K562 (cell line): ENCODE data around the gene KRTAP19-4.

Source experiments
- BRF2 ChIP-seq: IDR thresholded peaks from 3 replicates; pipeline ENCODE4 v1.6.1; 2011; ENCODE audit warnings: borderline replicate concordance, mild to moderate bottlenecking; ENCODE audit not compliant: insufficient read length, insufficient read depth
- FOXJ3 ChIP-seq: sonication (generic); formaldehyde crosslinking; IDR thresholded peaks from 2 replicates; pipeline ENCODE4 v1.4.0; 2020; ENCODE audit warnings: mild to moderate bottlenecking, missing genetic modification reagents
- GTF2F1 ChIP-seq: IDR thresholded peaks from 2 replicates; pipeline ENCODE4 v1.6.1; 2011; ENCODE audit warnings: low read depth, low read length, improper control_type of control experiment
- MYBL2 ChIP-seq, 2 experiments: fragments of 450-650 bp in 1 of 2; sonication (generic) in 1 of 2; formaldehyde crosslinking in 1 of 2; IDR thresholded peaks; 2 replicates each; pipeline versions ENCODE4 v1.6.1 to v1.8.1; 2017 to 2022; ENCODE audit warnings: borderline replicate concordance in 1 of 2, inconsistent platforms in 1 of 2, low read depth in 1 of 2, mild to moderate bottlenecking in 1 of 2, missing genetic modification reagents in 1 of 2, moderate library complexity in 1 of 2
- PHB ChIP-seq: fragments of 250-450 bp; sonication (Bioruptor Pico); IDR thresholded peaks from 2 replicates; pipeline ENCODE4 v1.5.0; 2021
- PHF20 ChIP-seq: fragments of 450-650 bp; IDR thresholded peaks from 2 replicates; pipeline ENCODE4 v1.6.1; 2018; ENCODE audit not compliant: partially characterized antibody
- RFX1 ChIP-seq: fragments of 450-650 bp; IDR thresholded peaks from 2 replicates; pipeline ENCODE4 v1.6.1; 2016; ENCODE audit warnings: mild to moderate bottlenecking, moderate library complexity
- SRSF9 ChIP-seq: fragments of 200-400 bp; formaldehyde crosslinking; IDR thresholded peaks from 2 replicates; pipeline ENCODE4 v1.6.1; 2017; ENCODE audit warnings: low read depth, low read length, borderline replicate concordance
- TGIF2 ChIP-seq: sonication (generic); formaldehyde crosslinking; IDR thresholded peaks from 2 replicates; pipeline ENCODE4 v1.8.1; 2022; ENCODE audit warnings: mild to moderate bottlenecking, missing genetic modification reagents, moderate library complexity
- THRAP3 ChIP-seq: fragments of 450-650 bp; IDR thresholded peaks from 2 replicates; pipeline ENCODE4 v1.6.1; 2016; ENCODE audit warnings: mild to moderate bottlenecking, inconsistent platforms, borderline replicate concordance
- ZNF586 ChIP-seq: fragments of 450-650 bp; formaldehyde crosslinking; conservative IDR thresholded peaks from 2 replicates; pipeline ENCODE4 v1.4.0; 2020; ENCODE audit warnings: mild to moderate bottlenecking, moderate library complexity
- ZSCAN29 ChIP-seq: fragments of 450-650 bp; IDR thresholded peaks from 2 replicates; pipeline ENCODE4 v1.6.1; 2017
- TF ChIP-seq, protein P1 (sequence below), 3 experiments: IDR thresholded peaks in 2 of 3; conservative IDR thresholded peaks in 1 of 3; 2 replicates each; pipeline ENCODE4 v1.5.1; 2011 to 2012; ENCODE audit warnings: low read length in 3 of 3, mild to moderate bottlenecking in 3 of 3, control low read depth in 2 of 3, improper control_type of control experiment in 1 of 3, inconsistent platforms in 1 of 3, low read depth in 1 of 3, mixed read lengths in 1 of 3, moderate library complexity in 1 of 3; ENCODE audit not compliant: insufficient read depth in 2 of 3

- TF ChIP-seq PHB = no peak
- no peak for TF ChIP-seq MYBL2 (IDR thresholded peaks at IDR 0.05; ENCODE audit: low read depth)
- no peak for TF ChIP-seq MYBL2 (CRISPR knock-in tag; IDR thresholded peaks at IDR 0.05; ENCODE audit: borderline replicate concordance)
- no peak for TF ChIP-seq ZSCAN29
- TF ChIP-seq SRSF9 = no peak
- TF ChIP-seq GTF2F1 = no peak
- TF ChIP-seq PHF20 = no peak
- TF ChIP-seq THRAP3 = no peak
- TF ChIP-seq, protein P1, sequence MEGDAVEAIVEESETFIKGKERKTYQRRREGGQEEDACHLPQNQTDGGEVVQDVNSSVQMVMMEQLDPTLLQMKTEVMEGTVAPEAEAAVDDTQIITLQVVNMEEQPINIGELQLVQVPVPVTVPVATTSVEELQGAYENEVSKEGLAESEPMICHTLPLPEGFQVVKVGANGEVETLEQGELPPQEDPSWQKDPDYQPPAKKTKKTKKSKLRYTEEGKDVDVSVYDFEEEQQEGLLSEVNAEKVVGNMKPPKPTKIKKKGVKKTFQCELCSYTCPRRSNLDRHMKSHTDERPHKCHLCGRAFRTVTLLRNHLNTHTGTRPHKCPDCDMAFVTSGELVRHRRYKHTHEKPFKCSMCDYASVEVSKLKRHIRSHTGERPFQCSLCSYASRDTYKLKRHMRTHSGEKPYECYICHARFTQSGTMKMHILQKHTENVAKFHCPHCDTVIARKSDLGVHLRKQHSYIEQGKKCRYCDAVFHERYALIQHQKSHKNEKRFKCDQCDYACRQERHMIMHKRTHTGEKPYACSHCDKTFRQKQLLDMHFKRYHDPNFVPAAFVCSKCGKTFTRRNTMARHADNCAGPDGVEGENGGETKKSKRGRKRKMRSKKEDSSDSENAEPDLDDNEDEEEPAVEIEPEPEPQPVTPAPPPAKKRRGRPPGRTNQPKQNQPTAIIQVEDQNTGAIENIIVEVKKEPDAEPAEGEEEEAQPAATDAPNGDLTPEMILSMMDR (IDR thresholded peaks at IDR 0.05 in 2 of 3, conservative IDR thresholded peaks at IDR 0.05 in 1 of 3; ENCODE audit: insufficient read depth in 2 of 3, low read depth in 1 of 3, low read length in 3 of 3) = no peak
- no peak for TF ChIP-seq RFX1
- TF ChIP-seq ZNF586 = no peak
- no peak for TF ChIP-seq FOXJ3 (CRISPR knock-in tag)
- TF ChIP-seq TGIF2 (CRISPR knock-in tag) = no peak
- no peak for TF ChIP-seq BRF2
These were observed at the start of gene KRTAP19-4 for GRCh38 chr21:30497065-30497464.
